Measurements from ENCODE around the gene CUL9. TPM values are rescaled to one million over a fixed set of nuclear protein-coding genes. Genes with fewer than 3 reads are reported as not detected.

Gene CUL9
- total RNA-seq, 2 experiments from 2014 or later: 75.1 to 80.8 TPM

GRCh38 chr6:43189776-43190304, 7.8 kb downstream of the CUL9 start:
- DNase-seq (no peak), ATAC-seq (ENCODE audit: low read depth) (no peak)
- no peaks in the 10 kb centered on the region for H3K9me3 Mint-ChIP-seq
- no peak overlapping the region for H3K27ac Mint-ChIP-seq
- POLR2A ChIA-PET: no interaction called here
- no peaks in the 10 kb centered on the region for H3K27me3 Mint-ChIP-seq
- peaks cover 17% of the 10 kb centered on the region for H3K36me3 Mint-ChIP-seq
- peaks cover 6% of the 10 kb centered on the region for H3K4me1 Mint-ChIP-seq
- H3K4me3 Mint-ChIP-seq: no peak overlapping the region

- no peak for ATAC-seq (ENCODE audit: low read depth)
- POLR2A ChIA-PET: no interaction called here
- no peaks in the 10 kb centered on the region for H3K9me3 Mint-ChIP-seq
- no peaks in the 10 kb centered on the region for H3K27me3 Mint-ChIP-seq
- peak; percentile 21 for DNase-seq
- peaks cover 3% of the 10 kb centered on the region for H3K4me1 Mint-ChIP-seq
- H3K27ac Mint-ChIP-seq: no peak overlapping the region
- H3K36me3 Mint-ChIP-seq: peaks cover 9% of the 10 kb centered on the region
- H3K4me3 Mint-ChIP-seq: no peak overlapping the region
These were observed 10.9 kb downstream of the CUL9 start for GRCh38 chr6:43192911-43193310.

GRCh38 chr6:43193929-43194328, 11.9 kb downstream of the CUL9 start:
- Mint-ChIP-seq H3K9me3 (no peaks in the 10 kb centered on the region), H3K36me3 (peaks cover 4% of the 10 kb centered on the region), H3K27ac (no peak overlapping the region), H3K27me3 (no peaks in the 10 kb centered on the region), H3K4me1 (peaks cover 3% of the 10 kb centered on the region), H3K4me3 (no peak overlapping the region)
- DNase-seq (peak; percentile 17), ATAC-seq (ENCODE audit: low read depth) (no peak)
- POLR2A ChIA-PET: no interaction called here

- ATAC-seq (ENCODE audit: low read depth): no peak
- H3K27ac Mint-ChIP-seq: no peak overlapping the region
- POLR2A ChIA-PET: no interaction called here
- no peaks in the 10 kb centered on the region for H3K9me3 Mint-ChIP-seq
- H3K36me3 Mint-ChIP-seq: peaks cover 4% of the 10 kb centered on the region
- H3K27me3 Mint-ChIP-seq: no peaks in the 10 kb centered on the region
- H3K4me3 Mint-ChIP-seq: no peak overlapping the region
- DNase-seq: peak; percentile 1
- no peaks in the 10 kb centered on the region for H3K4me1 Mint-ChIP-seq
These were observed 14.3 kb downstream of the CUL9 start for GRCh38 chr6:43196337-43196736.

- peak; percentile 19 for DNase-seq
- Mint-ChIP-seq H3K27me3 (no peaks in the 10 kb centered on the region), H3K9me3 (no peaks in the 10 kb centered on the region), H3K36me3 (peaks cover 4% of the 10 kb centered on the region), H3K4me1 (no peaks in the 10 kb centered on the region), H3K4me3 (no peak overlapping the region), H3K27ac (no peak overlapping the region)
- no peak for ATAC-seq (ENCODE audit: low read depth)
- POLR2A ChIA-PET: interaction anchor here (0.9 kb wide), 1 partner anchor 18 kb away, joined by 3 read pairs; the partner anchor contains the start of gene CUL9
These were observed 17.9 kb downstream of the CUL9 start for GRCh38 chr6:43199912-43200311.

- no peak overlapping the region for H3K4me3 Mint-ChIP-seq
- no peaks in the 10 kb centered on the region for H3K27me3 Mint-ChIP-seq
- no peaks in the 10 kb centered on the region for H3K4me1 Mint-ChIP-seq
- H3K9me3 Mint-ChIP-seq: no peaks in the 10 kb centered on the region
- ATAC-seq (ENCODE audit: low read depth): no peak
- peaks cover 4% of the 10 kb centered on the region for H3K36me3 Mint-ChIP-seq
- no peak overlapping the region for H3K27ac Mint-ChIP-seq
- POLR2A ChIA-PET: interaction anchor here (0.6 to 2.0 kb wide), 4 partner anchors 12 to 26 kb away, joined by 3 to 5 read pairs (median 4); partner anchors contain the start of gene CUL9
- DNase-seq: peak; percentile 22
These were observed 18.5 kb downstream of the CUL9 start for GRCh38 chr6:43200541-43200940.

GRCh38 chr6:43202451-43202850, 20.5 kb downstream of the CUL9 start:
- Mint-ChIP-seq H3K27me3 (no peaks in the 10 kb centered on the region), H3K4me1 (no peaks in the 10 kb centered on the region), H3K36me3 (peaks cover 6% of the 10 kb centered on the region), H3K4me3 (no peak overlapping the region), H3K27ac (no peak overlapping the region), H3K9me3 (no peaks in the 10 kb centered on the region)
- DNase-seq: no peak
- POLR2A ChIA-PET: interaction anchor here (2.0 kb wide), 1 partner anchor 28 kb away, joined by 5 read pairs; no protein-coding TSS in a partner anchor
- ATAC-seq (ENCODE audit: low read depth): no peak

GRCh38 chr6:43203029-43203717, 21.2 kb downstream of the CUL9 start:
- DNase-seq: peak; percentile 20
- H3K27ac Mint-ChIP-seq: no peak overlapping the region
- no peak overlapping the region for H3K4me3 Mint-ChIP-seq
- no peaks in the 10 kb centered on the region for H3K4me1 Mint-ChIP-seq
- H3K9me3 Mint-ChIP-seq: no peaks in the 10 kb centered on the region
- no peaks in the 10 kb centered on the region for H3K27me3 Mint-ChIP-seq
- no peak for ATAC-seq (ENCODE audit: low read depth)
- POLR2A ChIA-PET: no interaction called here
- peaks cover 6% of the 10 kb centered on the region for H3K36me3 Mint-ChIP-seq

GRCh38 chr6:43203718-43204095, 21.7 kb downstream of the CUL9 start:
- Mint-ChIP-seq H3K4me1 (no peaks in the 10 kb centered on the region), H3K27ac (no peak overlapping the region)

GRCh38 chr6:43204271-43205105, 22.5 kb downstream of the CUL9 start:
- Mint-ChIP-seq H3K27me3 (no peaks in the 10 kb centered on the region), H3K27ac (no peak overlapping the region), H3K36me3 (peaks cover 6% of the 10 kb centered on the region), H3K9me3 (no peaks in the 10 kb centered on the region), H3K4me1 (no peaks in the 10 kb centered on the region), H3K4me3 (no peak overlapping the region)
- POLR2A ChIA-PET: no interaction called here
- peak; percentile 22 for DNase-seq
- ATAC-seq (ENCODE audit: low read depth): no peak

More at GRCh38 chr6:43203718-43204095, 21.7 kb downstream of the CUL9 start:
- peaks cover 6% of the 10 kb centered on the region for H3K36me3 Mint-ChIP-seq
- no peaks in the 10 kb centered on the region for H3K9me3 Mint-ChIP-seq
- DNase-seq (peak; percentile 4), ATAC-seq (ENCODE audit: low read depth) (no peak)
- H3K27me3 Mint-ChIP-seq: no peaks in the 10 kb centered on the region
- POLR2A ChIA-PET: no interaction called here
- H3K4me3 Mint-ChIP-seq: no peak overlapping the region

- Mint-ChIP-seq H3K36me3 (peaks cover 6% of the 10 kb centered on the region), H3K27ac (peak overlapping the region; percentile 35), H3K4me3 (no peak overlapping the region), H3K9me3 (no peaks in the 10 kb centered on the region), H3K27me3 (no peaks in the 10 kb centered on the region), H3K4me1 (no peaks in the 10 kb centered on the region)
- ATAC-seq (ENCODE audit: low read depth) (no peak), DNase-seq (peak; percentile 24)
- POLR2A ChIA-PET: no interaction called here
These were observed 23.9 kb downstream of the CUL9 start for GRCh38 chr6:43205849-43206248.

GRCh38 chr6:43207286-43207685, 25.3 kb downstream of the CUL9 start:
- POLR2A ChIA-PET: no interaction called here
- no peak overlapping the region for H3K4me3 Mint-ChIP-seq
- ATAC-seq (ENCODE audit: low read depth) (no peak), DNase-seq (no peak)
- no peaks in the 10 kb centered on the region for H3K9me3 Mint-ChIP-seq
- H3K27ac Mint-ChIP-seq: no peak overlapping the region
- H3K27me3 Mint-ChIP-seq: no peaks in the 10 kb centered on the region
- no peaks in the 10 kb centered on the region for H3K4me1 Mint-ChIP-seq
- H3K36me3 Mint-ChIP-seq: peaks cover 9% of the 10 kb centered on the region

GRCh38 chr6:43211955-43212354, 30.0 kb downstream of the CUL9 start:
- H3K9me3 Mint-ChIP-seq: no peaks in the 10 kb centered on the region
- no peaks in the 10 kb centered on the region for H3K4me1 Mint-ChIP-seq
- no peak for ATAC-seq (ENCODE audit: low read depth)
- POLR2A ChIA-PET: interaction anchor here (0.8 to 1.4 kb wide), 2 partner anchors 11 to 12 kb away, joined by 4 read pairs; no protein-coding TSS in a partner anchor
- no peaks in the 10 kb centered on the region for H3K27me3 Mint-ChIP-seq
- no peak overlapping the region for H3K27ac Mint-ChIP-seq
- H3K4me3 Mint-ChIP-seq: no peak overlapping the region
- peaks cover 12% of the 10 kb centered on the region for H3K36me3 Mint-ChIP-seq
- no peak for DNase-seq
